Measurements from ENCODE around the gene PRPF40A.
"Not testable (repeated sequence)": the region's sequence is repeated elsewhere in the genome, so short reads cannot be mapped to it uniquely, and the experiment has no call there.

The PRPF40A gene

DNA sequence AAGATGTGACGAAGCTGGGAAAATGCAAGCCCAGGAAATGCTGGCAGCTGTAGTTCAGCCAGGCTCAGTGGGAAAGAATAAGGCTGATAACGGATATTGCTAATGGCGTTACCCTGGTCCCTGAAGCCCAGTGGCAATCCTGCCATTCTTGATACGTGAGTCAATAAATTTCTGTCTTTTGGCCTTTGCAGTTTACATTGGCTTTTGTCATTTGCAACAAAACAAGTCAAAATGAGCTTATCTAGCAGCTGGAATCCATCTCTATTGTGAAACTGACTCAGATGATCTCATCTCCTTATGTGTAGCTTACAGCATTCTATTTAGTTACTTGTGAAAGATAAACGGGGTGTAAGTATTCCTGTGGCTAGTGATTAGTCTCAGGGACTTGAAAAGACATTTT lies 44.9 kb upstream of the PRPF40A start:
- no peaks in the 10 kb centered on the region for H3K9me3 ChIP-seq (ENCODE audit: insufficient read depth, low read length)
- no peak for TF ChIP-seq EZH2phosphoT487 (IDR thresholded peaks at IDR 0.05; ENCODE audit: low read depth)
- TF ChIP-seq CTCF (IDR thresholded peaks at IDR 0.05; ENCODE audit: low read depth, low read length) = no peak
- H3K27me3 ChIP-seq (ENCODE audit: low read depth, low read length) = no peaks in the 10 kb centered on the region
- peaks cover 44% of the 10 kb centered on the region for H3K36me3 ChIP-seq (replicated peaks; ENCODE audit: low read depth, low read length)
- H3K4me1 ChIP-seq (ENCODE audit: low read length) = no peaks in the 10 kb centered on the region
- 0 out of 2 replicates have a peak, but pooled peaks cover 5% of the 10 kb centered on the region for H4K20me1 ChIP-seq (ENCODE audit: insufficient read depth, low read length)
- H3K79me2 ChIP-seq (ENCODE audit: low read length) = no peaks in the 10 kb centered on the region
- no peak overlapping the region for H3K4me3 ChIP-seq (ENCODE audit: low read length)
- no peak overlapping the region for H3K4me2 ChIP-seq (ENCODE audit: low read length)
- H3K9ac ChIP-seq (ENCODE audit: low read length) = no peak overlapping the region
- H3K27ac ChIP-seq (ENCODE audit: low read length) = no peak overlapping the region
- H2AFZ ChIP-seq (ENCODE audit: low read depth, low read length) = no peak overlapping the region

GRCh38 chr2:152761214-152761613 lies 44.0 kb upstream of the PRPF40A start:
- Histone ChIP-seq H2AFZ (ENCODE audit: low read depth, low read length) (no peak overlapping the region), H3K9ac (ENCODE audit: low read length) (no peak overlapping the region), H3K27me3 (ENCODE audit: low read depth, low read length) (no peaks in the 10 kb centered on the region), H3K9me3 (ENCODE audit: insufficient read depth, low read length) (no peaks in the 10 kb centered on the region), H3K27ac (ENCODE audit: low read length) (no peak overlapping the region), H3K4me3 (ENCODE audit: low read length) (no peak overlapping the region), H3K4me2 (ENCODE audit: low read length) (no peak overlapping the region), H3K4me1 (ENCODE audit: low read length) (no peaks in the 10 kb centered on the region), H3K36me3 (replicated peaks; ENCODE audit: low read depth, low read length) (peaks cover 50% of the 10 kb centered on the region), H4K20me1 (ENCODE audit: insufficient read depth, low read length) (0 out of 2 replicates have a peak, but pooled peaks cover 5% of the 10 kb centered on the region), H3K79me2 (ENCODE audit: low read length) (no peaks in the 10 kb centered on the region)
- TF ChIP-seq CTCF (IDR thresholded peaks at IDR 0.05; ENCODE audit: low read depth, low read length) (no peak), EZH2phosphoT487 (IDR thresholded peaks at IDR 0.05; ENCODE audit: low read depth) (no peak)

- no peak overlapping the region for H2AFZ ChIP-seq (ENCODE audit: low read depth, low read length)
- H3K79me2 ChIP-seq (ENCODE audit: low read length) = no peaks in the 10 kb centered on the region
- no peak overlapping the region for H3K4me3 ChIP-seq (ENCODE audit: low read length)
- H3K36me3 ChIP-seq (replicated peaks; ENCODE audit: low read depth, low read length) = peaks cover 46% of the 10 kb centered on the region
- TF ChIP-seq EZH2phosphoT487 (IDR thresholded peaks at IDR 0.05; ENCODE audit: low read depth) (no peak), CTCF (IDR thresholded peaks at IDR 0.05; ENCODE audit: low read depth, low read length) (no peak)
- peaks cover 11% of the 10 kb centered on the region; the same call in 1 of the 2 replicates for H4K20me1 ChIP-seq (ENCODE audit: insufficient read depth, low read length)
- no peak overlapping the region for H3K27ac ChIP-seq (ENCODE audit: low read length)
- H3K4me1 ChIP-seq (ENCODE audit: low read length) = peaks cover 13% of the 10 kb centered on the region
- no peaks in the 10 kb centered on the region for H3K9me3 ChIP-seq (ENCODE audit: insufficient read depth, low read length)
- no peak overlapping the region for H3K9ac ChIP-seq (ENCODE audit: low read length)
- H3K27me3 ChIP-seq (ENCODE audit: low read depth, low read length) = no peaks in the 10 kb centered on the region
- H3K4me2 ChIP-seq (ENCODE audit: low read length) = no peak overlapping the region
Measured at GRCh38 chr2:152759290-152760072, 42.2 kb upstream of the PRPF40A start.

DNA sequence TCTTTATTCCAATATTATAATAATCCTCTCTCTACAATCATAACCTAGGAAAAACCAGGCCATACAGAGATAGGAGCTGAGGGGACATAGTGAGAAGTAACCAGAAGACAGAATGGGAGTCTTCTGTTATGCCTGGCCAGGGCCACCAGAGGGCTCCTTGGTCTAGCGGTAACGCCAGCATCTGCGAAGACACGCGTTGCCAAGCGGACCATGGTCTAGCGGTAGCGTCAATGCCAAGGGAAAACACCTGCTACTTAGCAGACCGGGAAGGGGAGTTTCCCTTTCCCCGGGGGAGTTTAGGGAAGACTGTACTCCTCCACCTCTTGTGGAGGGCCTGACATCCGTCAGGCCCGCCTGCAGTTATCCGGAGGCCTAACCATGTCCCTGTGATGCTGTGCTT lies 37.8 kb upstream of the PRPF40A start:
- H3K79me2 ChIP-seq (ENCODE audit: low read length) = no peaks in the 10 kb centered on the region
- TF ChIP-seq EZH2phosphoT487 (IDR thresholded peaks at IDR 0.05; ENCODE audit: low read depth) = no peak
- peak; percentile 63 for TF ChIP-seq CTCF (IDR thresholded peaks at IDR 0.05; ENCODE audit: low read depth, low read length)
- H3K4me2 ChIP-seq (ENCODE audit: low read length) = peak overlapping the region; percentile 90
- H3K27me3 ChIP-seq (ENCODE audit: low read depth, low read length) = no peaks in the 10 kb centered on the region
- no peak overlapping the region for H2AFZ ChIP-seq (ENCODE audit: low read depth, low read length)
- H3K9me3 ChIP-seq (ENCODE audit: insufficient read depth, low read length) = no peaks in the 10 kb centered on the region
- peak overlapping the region; percentile 59 for H3K27ac ChIP-seq (ENCODE audit: low read length)
- H3K4me1 ChIP-seq (ENCODE audit: low read length) = peaks cover 14% of the 10 kb centered on the region
- H3K4me3 ChIP-seq (ENCODE audit: low read length) = peak overlapping the region; percentile 69
- H3K36me3 ChIP-seq (replicated peaks; ENCODE audit: low read depth, low read length) = peaks cover 41% of the 10 kb centered on the region
- peaks cover 28% of the 10 kb centered on the region for H4K20me1 ChIP-seq (ENCODE audit: insufficient read depth, low read length)
- no peak overlapping the region for H3K9ac ChIP-seq (ENCODE audit: low read length)

- not testable (repeated sequence) for H3K4me2 ChIP-seq (ENCODE audit: low read length); H3K4me3 ChIP-seq (ENCODE audit: low read length); H3K27me3 ChIP-seq (ENCODE audit: low read depth, low read length); H2AFZ ChIP-seq (ENCODE audit: low read depth, low read length); H3K9me3 ChIP-seq (ENCODE audit: insufficient read depth, low read length); H3K79me2 ChIP-seq (ENCODE audit: low read length); H3K9ac ChIP-seq (ENCODE audit: low read length); H3K4me1 ChIP-seq (ENCODE audit: low read length); H3K27ac ChIP-seq (ENCODE audit: low read length)
- Histone ChIP-seq H3K36me3 (replicated peaks; ENCODE audit: low read depth, low read length) (peaks cover 21% of the 10 kb centered on the region), H4K20me1 (ENCODE audit: insufficient read depth, low read length) (peaks cover 16% of the 10 kb centered on the region; the same call in 1 of the 2 replicates)
Measured at GRCh38 chr2:152747751-152748150, 30.5 kb upstream of the PRPF40A start.

All from OCI-LY3 (cell line).